Measurements from ENCODE around the gene FAM200C.
"Not testable (repeated sequence)": the region's sequence is repeated elsewhere in the genome, so short reads cannot be mapped to it uniquely, and the experiment has no call there.

Gene FAM200C

GRCh38 chr5:160399402-160400353, at the start of gene FAM200C:
Gene FAM200C, minus strand, starts transcription at chr5:160400054. Its CDS starts 4,564 bp downstream, at chr5:160395490.
- DNase-seq (ENCODE audit: low read depth in 3 of 3), result peak; percentile 26 to 39 (median 38)

GRCh38 chr5:160449458-160449857, 49.6 kb upstream of the FAM200C start:
- no peak for DNase-seq (ENCODE audit: low read depth in 3 of 3)

DNA sequence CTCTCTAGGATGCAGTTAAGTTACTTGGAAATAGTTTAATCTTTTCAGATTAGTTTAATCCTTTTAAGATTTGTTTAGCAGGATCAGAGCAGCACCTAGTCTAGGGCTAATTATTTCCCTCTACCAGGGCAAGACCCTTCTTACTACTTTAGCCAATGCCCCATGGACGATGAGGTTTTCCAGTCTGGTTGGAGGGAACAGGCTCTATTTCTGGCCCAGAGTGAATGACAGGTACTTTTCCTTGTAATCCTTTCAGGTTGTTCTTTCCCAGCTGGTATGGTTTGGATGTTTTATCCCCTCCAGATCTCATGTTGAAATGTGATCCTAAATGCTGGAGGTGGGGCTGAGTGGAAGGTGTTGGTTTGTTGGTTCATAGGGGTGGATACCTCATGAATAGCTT, 49.0 kb upstream of the FAM200C start:
- DNase-seq (ENCODE audit: low read depth in 3 of 3), result no peak

GRCh38 chr5:160445751-160446150, 45.9 kb upstream of the FAM200C start:
- no peak for DNase-seq (ENCODE audit: low read depth in 3 of 3)

GRCh38 chr5:160445132-160445531, 45.3 kb upstream of the FAM200C start:
- DNase-seq (ENCODE audit: low read depth in 3 of 3), result no peak

- DNase-seq (ENCODE audit: low read depth in 3 of 3), result no peak
These were observed 44.6 kb upstream of the FAM200C start for GRCh38 chr5:160444407-160444806.

- DNase-seq (ENCODE audit: low read depth in 3 of 3), result no peak
These were observed 43.1 kb upstream of the FAM200C start for GRCh38 chr5:160442824-160443431.

DNA sequence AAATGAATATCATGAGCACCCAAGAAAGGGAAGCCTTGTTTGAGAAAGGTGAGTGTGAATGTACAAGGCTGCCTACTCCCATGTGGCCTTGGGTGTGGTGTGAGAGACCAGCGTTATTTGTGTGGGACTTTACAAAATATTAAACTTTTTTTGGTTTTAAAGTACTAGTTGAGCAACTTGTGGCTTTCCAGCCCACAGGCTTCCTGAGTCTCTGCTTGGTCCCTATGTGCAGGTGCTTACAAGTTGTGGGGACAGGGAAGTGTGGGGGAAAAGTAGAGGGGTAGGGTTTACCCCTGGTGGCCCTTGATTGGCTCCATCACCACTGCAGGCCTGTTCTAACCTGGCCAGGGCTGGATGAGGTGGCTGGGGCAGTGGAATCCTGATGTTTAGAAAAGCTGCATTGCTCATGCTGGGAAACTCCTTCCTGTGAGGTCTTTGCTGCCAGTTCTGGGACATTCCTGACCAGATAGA, 41.5 kb upstream of the FAM200C start:
- DNase-seq (ENCODE audit: low read depth in 3 of 3), result no peak

- peak; percentile 82 to 87 (median 85) for DNase-seq (ENCODE audit: low read depth in 3 of 3)
These were observed 39.3 kb upstream of the FAM200C start for GRCh38 chr5:160439205-160439600.

- DNase-seq (ENCODE audit: low read depth in 3 of 3), result peak; percentile 22 to 48 (median 31)
These were observed 38.7 kb upstream of the FAM200C start for GRCh38 chr5:160438316-160439204.

DNA sequence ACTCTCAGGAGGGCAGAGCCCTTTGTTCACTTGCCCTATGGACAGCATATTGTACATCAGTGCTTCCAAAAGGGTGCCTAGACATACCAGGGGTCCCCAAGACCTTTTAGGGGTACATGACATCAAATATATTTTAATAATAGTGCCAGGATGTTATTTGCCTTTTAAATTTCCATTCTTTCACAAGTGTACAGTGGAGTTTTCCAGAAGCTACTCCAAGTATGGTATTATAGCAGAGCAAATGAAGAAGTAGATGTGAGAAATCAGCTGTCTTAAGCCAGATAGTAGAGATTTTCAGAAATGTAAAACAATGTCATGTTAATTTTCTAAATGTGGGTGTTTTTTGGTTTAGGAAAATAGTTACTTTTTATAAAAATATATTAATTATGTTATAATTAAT, 37.4 kb upstream of the FAM200C start:
- DNase-seq (ENCODE audit: low read depth in 3 of 3), result no peak

GRCh38 chr5:160436661-160437060, 36.8 kb upstream of the FAM200C start:
- not testable (repeated sequence) for DNase-seq (ENCODE audit: low read depth in 3 of 3)

GRCh38 chr5:160436017-160436416, 36.2 kb upstream of the FAM200C start:
- no peak for DNase-seq (ENCODE audit: low read depth in 3 of 3)

DNA sequence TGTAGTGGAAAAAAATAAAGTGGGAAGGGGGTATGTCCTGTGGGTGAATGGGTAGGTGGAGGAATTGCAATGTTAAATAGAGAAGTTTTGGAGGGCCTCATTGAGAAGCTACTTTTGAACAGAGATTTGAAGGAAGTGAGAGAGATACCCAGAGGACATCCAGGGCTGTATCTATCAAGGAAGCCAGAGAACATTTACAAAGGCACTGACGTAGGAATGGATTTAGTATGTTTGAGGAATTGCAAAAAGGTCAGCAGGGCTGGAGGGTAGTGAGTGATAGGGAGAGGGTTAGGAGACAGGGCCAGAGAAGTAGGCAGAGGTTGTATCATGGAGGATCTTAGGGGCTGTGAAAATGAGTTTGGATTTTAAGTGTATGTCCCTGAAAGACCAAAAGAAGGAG, 35.7 kb upstream of the FAM200C start:
- no peak for DNase-seq (ENCODE audit: low read depth in 3 of 3)

DNA sequence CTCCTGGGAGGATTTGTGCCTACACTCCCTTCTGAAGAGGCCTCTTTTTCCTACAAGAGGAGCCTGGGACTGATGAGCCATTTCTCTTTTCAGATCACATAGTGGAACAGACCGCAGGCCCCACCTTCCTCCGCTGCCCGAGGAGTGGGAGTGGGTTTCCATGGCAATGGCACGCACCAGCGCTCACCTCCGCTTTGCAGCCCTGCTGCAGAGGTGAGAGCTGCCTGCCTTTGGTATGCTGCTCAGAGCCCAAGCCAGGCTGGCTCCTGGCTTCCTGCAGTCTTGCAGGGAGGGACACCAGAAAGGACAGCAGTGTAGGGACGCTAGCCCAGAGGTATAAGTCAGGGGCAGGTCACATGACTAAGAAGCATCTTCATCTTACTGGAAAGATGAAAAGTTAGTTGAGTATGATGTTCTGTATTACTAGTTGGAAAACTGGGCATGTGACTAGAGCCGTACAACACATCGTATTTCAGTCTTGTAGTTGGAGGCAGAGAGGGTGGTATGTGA, 34.2 kb upstream of the FAM200C start:
- no peak for DNase-seq (ENCODE audit: low read depth in 3 of 3)

GRCh38 chr5:160432787-160433186, 32.9 kb upstream of the FAM200C start:
- no peak for DNase-seq (ENCODE audit: low read depth in 3 of 3)

DNA sequence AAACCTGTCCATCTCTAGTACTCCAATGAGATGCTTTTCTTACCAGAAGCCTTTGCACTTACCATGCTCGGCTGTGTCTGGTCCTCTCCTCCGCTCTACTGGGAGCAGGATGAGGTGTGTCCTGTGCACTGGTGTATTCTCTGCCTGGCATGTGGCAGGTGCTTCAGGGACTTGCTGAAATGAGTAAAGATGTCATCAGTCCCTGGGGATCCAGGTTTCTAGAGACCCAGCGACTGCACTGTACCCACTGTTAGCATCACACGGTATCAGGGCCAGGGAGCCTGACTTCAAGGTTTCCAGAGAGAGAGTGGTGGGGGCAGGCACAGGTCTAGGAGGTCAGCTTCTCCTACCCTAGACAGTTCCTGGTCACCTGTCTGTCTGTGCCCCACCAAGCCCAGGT, 32.3 kb upstream of the FAM200C start:
- DNase-seq (ENCODE audit: low read depth in 3 of 3), result no peak

DNA sequence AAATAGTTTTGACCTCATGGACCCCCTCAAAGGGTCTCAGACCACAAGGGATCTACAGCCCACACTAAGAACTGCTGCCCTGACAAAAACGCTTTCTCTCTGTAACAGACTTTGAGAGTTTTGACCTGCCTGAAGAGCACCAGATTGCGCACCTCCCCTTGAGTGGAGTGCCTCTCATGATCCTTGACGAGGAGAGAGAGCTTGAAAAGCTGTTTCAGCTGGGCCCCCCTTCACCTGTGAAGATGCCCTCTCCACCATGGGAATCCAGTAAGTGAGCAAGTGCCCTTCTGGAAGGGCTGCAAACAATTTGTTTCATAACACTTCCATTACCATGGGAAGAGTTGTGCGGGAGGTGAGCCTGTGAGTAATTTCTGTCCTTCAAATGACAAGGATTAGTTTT, 27.8 kb upstream of the FAM200C start:
- no peak for DNase-seq (ENCODE audit: low read depth in 3 of 3)

- no peak for DNase-seq (ENCODE audit: low read depth in 3 of 3)
These were observed 23.2 kb upstream of the FAM200C start for GRCh38 chr5:160423099-160423498.

GRCh38 chr5:160421625-160422258, 21.9 kb upstream of the FAM200C start, which contains the start of gene PTTG1:
Gene PTTG1, plus strand, starts transcription at chr5:160421855. Its CDS starts 458 bp downstream, at chr5:160422313.
- DNase-seq (ENCODE audit: low read depth in 3 of 3), result peak; percentile 79 to 84 (median 81)

DNA sequence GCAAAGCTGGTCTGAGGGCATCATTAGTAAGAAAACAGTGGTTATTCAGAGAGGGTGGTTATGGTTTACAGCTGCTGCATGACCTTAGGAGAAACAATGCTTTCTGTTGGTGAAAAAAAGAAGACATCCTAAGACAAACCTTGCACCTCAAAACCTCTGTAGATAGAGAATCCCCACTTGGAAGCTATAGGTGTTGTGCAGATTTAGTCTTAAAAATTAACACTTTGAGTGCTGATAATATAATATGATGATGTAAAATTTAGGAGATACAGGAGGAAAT, 20.4 kb upstream of the FAM200C start:
- DNase-seq (ENCODE audit: low read depth in 3 of 3), result no peak
